Thyroid gland (tissue), 4 donors: ENCODE data around the gene PRRG2. TPM values are rescaled to one million over a fixed set of nuclear protein-coding genes. Genes with fewer than 3 reads are reported as not detected.

Source experiments
- DNase-seq, 2 donors: peaks; one replicate each; pipeline ENCODE4 v3.0.0-alpha.2; 2019
- H3K27ac ChIP-seq, 3 donors: fragments of 200-600 bp; sonication (generic); 1 replicate in 2 of 3; 2 replicates in 1 of 3; pipeline ENCODE4 v1.5.1; 2016 to 2019; ENCODE audit warnings: mild to moderate bottlenecking in 1 of 3, moderate library complexity in 1 of 3
- H3K27me3 ChIP-seq: fragments of 200-600 bp; sonication (generic); one replicate; pipeline ENCODE4 v1.5.1; 2019
- H3K36me3 ChIP-seq, 2 donors: fragments of 200-600 bp; sonication (generic); one replicate each; pipeline ENCODE4 v1.5.1; 2016 to 2019
- H3K4me1 ChIP-seq, 2 donors: fragments of 200-600 bp; sonication (generic); one replicate each; pipeline ENCODE4 v1.5.1; 2017 to 2019
- H3K4me3 ChIP-seq, 3 donors: fragments of 200-600 bp; sonication (generic); replicated peaks in 1 of 3; 1 replicate in 2 of 3; 2 replicates in 1 of 3; pipeline ENCODE4 v1.5.1; 2016; ENCODE audit warnings: mild to moderate bottlenecking in 1 of 3
- H3K9me3 ChIP-seq: fragments of 200-600 bp; sonication (generic); one replicate; pipeline ENCODE4 v1.5.1; 2017
- POLR2A ChIP-seq, 2 donors: fragments of 450-650 bp; IDR thresholded peaks; one replicate each; pipeline ENCODE4 v1.6.1; 2017; ENCODE audit warnings: antibody characterized with exemption in 2 of 2, mild to moderate bottlenecking in 2 of 2, moderate library complexity in 1 of 2
- WGBS, 2 donors: methylation state at CpG; one replicate each; pipeline ENCODE4 v1.1.5; 2017; 5-methylcytosine and 5-hydroxymethylcytosine counted together
- intact Hi-C: fragments of 100-400 bp; cut with DNase I; formaldehyde crosslinking; loops from one replicate; pipeline ENCODE4 v1.15.1; 2023
- total RNA-seq, 4 donors: library from RNA; depleted of rRNA; stranded (reverse); fragments of >200 nt; gene quantifications; one replicate each; pipeline ENCODE4 v1.2.3, GENCODE V29; 2016
- TF ChIP-seq, protein P1 (sequence below), 6 experiments: fragments of 200-600 bp in 3 of 6; fragments of 450-650 bp in 3 of 6; sonication (generic) in 3 of 6; IDR thresholded peaks; one replicate each; pipeline ENCODE4 v1.5.1; 2016 to 2019; ENCODE audit warnings: antibody characterized with exemption in 6 of 6, mild to moderate bottlenecking in 2 of 6, inconsistent platforms in 1 of 6, moderate library complexity in 1 of 6

Gene PRRG2
- total RNA-seq = 10 to 100 TPM in 3 of 4 donors, 1 to 10 TPM in 1; 8.9 to 29.6 (median 25.0) TPM

DNA sequence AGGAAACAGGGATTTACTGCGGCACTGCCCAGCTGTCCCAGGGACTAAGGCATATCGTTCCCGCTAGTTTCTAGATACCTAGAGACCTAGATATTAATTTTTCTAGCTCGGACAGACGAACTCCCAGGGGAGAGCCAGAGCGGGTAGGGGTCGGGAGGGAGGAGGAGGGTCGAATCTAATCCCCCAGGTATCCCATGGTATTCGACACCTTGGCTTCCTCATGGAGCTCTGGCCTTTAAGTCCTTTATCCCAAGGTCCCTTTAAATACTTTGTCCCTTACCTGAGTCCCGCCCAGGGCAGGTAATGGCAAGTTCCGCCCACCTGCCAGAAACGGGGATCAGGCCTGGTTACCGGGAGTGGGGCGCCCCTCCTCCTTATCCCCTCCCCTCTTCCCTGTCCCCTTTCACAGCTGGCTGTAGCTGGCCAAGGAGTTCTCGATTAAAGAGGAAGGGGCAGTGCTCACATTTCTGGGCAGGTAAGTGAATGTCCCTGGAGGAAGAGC, at the start of gene PRRG2:
Gene PRRG2, plus strand, starts transcription at position 310 of the 502 bp plus-strand sequence. CDS start 1,904 bp downstream, outside the sequence.
- H3K9me3 ChIP-seq = no peaks in the 10 kb centered on the region
- intact Hi-C loops = no loop called here
- H3K27me3 ChIP-seq = no peaks in the 10 kb centered on the region
- H3K27ac ChIP-seq = peak within 1 kb of the TSS; percentile 33 to 81 (median 69)
- no peaks in the 10 kb centered on the region for H3K36me3 ChIP-seq
- H3K4me1 ChIP-seq = peaks cover 4 to 5% of the 10 kb centered on the region in 2 donors
- 11 to 16% methylated on average over 15 of the region's 15 CpGs for WGBS, 2 donors
- H3K4me3 ChIP-seq = peak within 1 kb of the TSS; percentile 45 to 48 (median 47)
- TF ChIP-seq POLR2A (IDR thresholded peaks at IDR 0.05) = peak in 1 of 2 donors; percentile 41
- TF ChIP-seq, protein P1, sequence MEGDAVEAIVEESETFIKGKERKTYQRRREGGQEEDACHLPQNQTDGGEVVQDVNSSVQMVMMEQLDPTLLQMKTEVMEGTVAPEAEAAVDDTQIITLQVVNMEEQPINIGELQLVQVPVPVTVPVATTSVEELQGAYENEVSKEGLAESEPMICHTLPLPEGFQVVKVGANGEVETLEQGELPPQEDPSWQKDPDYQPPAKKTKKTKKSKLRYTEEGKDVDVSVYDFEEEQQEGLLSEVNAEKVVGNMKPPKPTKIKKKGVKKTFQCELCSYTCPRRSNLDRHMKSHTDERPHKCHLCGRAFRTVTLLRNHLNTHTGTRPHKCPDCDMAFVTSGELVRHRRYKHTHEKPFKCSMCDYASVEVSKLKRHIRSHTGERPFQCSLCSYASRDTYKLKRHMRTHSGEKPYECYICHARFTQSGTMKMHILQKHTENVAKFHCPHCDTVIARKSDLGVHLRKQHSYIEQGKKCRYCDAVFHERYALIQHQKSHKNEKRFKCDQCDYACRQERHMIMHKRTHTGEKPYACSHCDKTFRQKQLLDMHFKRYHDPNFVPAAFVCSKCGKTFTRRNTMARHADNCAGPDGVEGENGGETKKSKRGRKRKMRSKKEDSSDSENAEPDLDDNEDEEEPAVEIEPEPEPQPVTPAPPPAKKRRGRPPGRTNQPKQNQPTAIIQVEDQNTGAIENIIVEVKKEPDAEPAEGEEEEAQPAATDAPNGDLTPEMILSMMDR (IDR thresholded peaks at IDR 0.05) = no peak
- DNase-seq = peak; percentile 73 to 74

DNA sequence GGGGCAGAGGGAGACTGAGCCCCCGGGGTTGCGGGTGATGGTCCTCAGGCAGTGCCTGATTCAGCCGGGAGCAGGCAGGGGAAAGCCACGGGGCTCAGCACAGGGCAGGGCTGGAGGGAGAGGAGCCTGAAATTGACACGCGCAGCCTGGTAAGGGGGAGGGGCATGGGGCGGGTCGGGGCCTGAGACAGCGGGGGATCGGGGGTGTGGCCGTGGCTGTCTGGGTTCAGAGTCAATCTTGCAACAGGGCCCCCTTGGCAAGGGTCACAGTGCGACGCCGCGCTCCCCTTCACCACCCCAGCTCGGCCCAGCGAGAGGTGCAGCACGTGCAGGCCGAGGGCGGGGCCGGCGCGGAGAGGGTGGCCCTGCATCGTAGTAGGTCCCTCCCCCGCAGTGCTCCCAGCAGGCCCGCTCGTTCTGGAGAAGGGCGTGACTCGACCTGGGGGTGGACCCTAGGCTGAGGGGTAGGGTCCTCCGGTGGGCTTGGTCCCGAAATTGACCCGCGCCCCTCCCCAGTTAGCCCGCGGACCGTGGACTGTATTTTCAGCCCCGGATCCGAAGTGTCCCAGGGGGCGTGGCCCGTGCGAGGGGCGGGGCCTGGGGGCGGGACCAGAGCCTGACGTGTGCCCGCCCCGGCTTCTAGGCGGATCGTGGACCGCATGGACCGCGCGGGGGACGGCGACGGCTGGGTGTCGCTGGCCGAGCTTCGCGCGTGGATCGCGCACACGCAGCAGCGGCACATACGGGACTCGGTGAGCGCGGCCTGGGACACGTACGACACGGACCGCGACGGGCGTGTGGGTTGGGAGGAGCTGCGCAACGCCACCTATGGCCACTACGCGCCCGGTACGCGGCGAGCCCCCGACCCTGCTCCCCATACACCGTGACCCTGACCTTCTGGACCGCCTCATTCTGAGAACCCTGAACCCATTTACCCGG, 47.3 kb upstream of the PRRG2 start:
- TF ChIP-seq POLR2A (IDR thresholded peaks at IDR 0.05) = no peak
- TF ChIP-seq, protein P1 (IDR thresholded peaks at IDR 0.05) = peak in 2 of 6 experiments; percentile 9 to 28
- peak overlapping the region in 2 of 3 donors; percentile 50 to 65 for H3K4me3 ChIP-seq
- intact Hi-C loops = no loop called here
- 10 to 16% methylated on average over 14 to 23 of the region's 87 CpGs for WGBS, 2 donors
- no peaks in the 10 kb centered on the region for H3K27me3 ChIP-seq
- no peaks in the 10 kb centered on the region for H3K9me3 ChIP-seq
- peaks cover 4 to 15% of the 10 kb centered on the region in 2 donors for H3K4me1 ChIP-seq
- H3K27ac ChIP-seq = no peak overlapping the region
- DNase-seq = peak; percentile 69 to 78
- no peaks in the 10 kb centered on the region for H3K36me3 ChIP-seq

DNA sequence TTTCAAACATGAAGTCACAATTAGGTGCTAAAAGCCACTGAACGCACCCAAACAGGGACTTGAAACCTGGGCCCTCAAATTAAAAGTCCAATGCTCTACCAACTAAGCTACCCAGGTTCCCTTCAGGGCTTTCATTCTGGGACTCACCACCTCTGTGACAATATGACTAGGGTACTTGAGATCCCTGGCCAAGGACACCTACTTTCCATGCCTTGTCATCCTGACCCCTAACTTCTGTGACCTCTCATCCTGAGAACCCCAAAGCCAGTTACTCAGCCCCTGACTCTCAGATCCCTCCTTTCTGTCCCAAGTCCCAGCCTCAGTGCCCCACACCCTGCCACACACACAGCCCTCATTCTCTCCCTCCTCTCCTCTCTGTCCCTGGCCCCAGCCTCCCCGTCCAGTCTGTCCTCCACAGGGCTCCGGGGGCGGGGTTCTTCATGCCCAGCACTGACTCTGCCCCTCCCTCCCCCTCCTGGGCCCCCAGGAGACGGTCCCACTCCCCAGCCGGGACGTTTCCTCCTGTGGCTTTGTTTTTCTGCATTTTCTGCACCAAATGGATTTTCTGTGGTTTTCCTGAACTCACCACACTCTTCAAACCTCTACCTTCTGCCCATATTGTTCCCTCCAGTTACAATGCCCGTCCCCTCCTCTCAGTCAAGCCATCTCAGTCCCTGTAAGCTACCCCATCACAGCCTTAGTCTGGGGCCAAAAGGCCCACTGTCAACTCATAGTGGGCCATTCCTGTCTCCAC, 46.3 kb upstream of the PRRG2 start:
- Histone ChIP-seq H3K9me3 (no peaks in the 10 kb centered on the region), H3K27ac (no peak overlapping the region), H3K4me1 (peaks cover 4 to 15% of the 10 kb centered on the region in 2 donors), H3K36me3 (no peaks in the 10 kb centered on the region), H3K27me3 (no peaks in the 10 kb centered on the region), H3K4me3 (no peak overlapping the region)
- intact Hi-C loops = no loop called here
- WGBS, 2 donors = 75 to 78% methylated on average over 8 of the region's 8 CpGs
- TF ChIP-seq, protein P1 (IDR thresholded peaks at IDR 0.05) = no peak
- TF ChIP-seq POLR2A (IDR thresholded peaks at IDR 0.05) = no peak
- DNase-seq = no peak

DNA sequence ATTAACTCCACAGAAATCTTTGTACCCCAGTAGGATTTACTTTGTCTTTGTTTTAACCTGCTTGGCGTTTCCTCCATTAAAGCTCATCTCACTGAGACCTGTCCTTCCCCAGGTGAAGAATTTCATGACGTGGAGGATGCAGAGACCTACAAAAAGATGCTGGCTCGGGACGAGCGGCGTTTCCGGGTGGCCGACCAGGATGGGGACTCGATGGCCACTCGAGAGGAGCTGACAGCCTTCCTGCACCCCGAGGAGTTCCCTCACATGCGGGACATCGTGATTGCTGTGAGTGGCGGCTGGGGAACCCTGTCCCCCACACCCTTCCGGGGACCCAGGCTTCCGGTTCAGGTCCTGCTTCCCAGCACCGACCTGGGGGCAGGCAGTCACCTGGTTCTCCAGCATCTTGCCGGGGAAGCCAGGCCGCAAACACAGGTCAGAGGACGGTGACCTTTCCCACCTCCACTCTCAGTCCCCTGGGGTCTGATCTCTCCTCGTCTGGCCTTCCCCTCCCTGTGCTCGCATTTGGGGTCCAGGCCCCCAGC, 44.1 kb upstream of the PRRG2 start:
- no peaks in the 10 kb centered on the region for H3K27me3 ChIP-seq
- no peak overlapping the region for H3K27ac ChIP-seq
- H3K4me1 ChIP-seq = peaks cover 4 to 15% of the 10 kb centered on the region in 2 donors
- TF ChIP-seq, protein P1 (IDR thresholded peaks at IDR 0.05) = no peak
- TF ChIP-seq POLR2A (IDR thresholded peaks at IDR 0.05) = no peak
- intact Hi-C loops = no loop called here
- no peaks in the 10 kb centered on the region for H3K36me3 ChIP-seq
- no peak overlapping the region for H3K4me3 ChIP-seq
- DNase-seq = no peak
- 90 to 91% methylated on average over 20 to 22 of the region's 22 CpGs for WGBS, 2 donors
- H3K9me3 ChIP-seq = no peaks in the 10 kb centered on the region
